HUES48 (cell line): Measurements from ENCODE around the gene POMP.

Experiments used
- H3K27ac ChIP-seq: one replicate; pipeline ENCODE4 v1.7.0; 2013; ENCODE audit warnings: low read depth, low read length, inconsistent platforms
- H3K27me3 ChIP-seq: 2 replicates; pipeline ENCODE4 v1.6.1; 2013; ENCODE audit warnings: mild to moderate bottlenecking, low read length; ENCODE audit not compliant: control insufficient read depth, insufficient read depth
- H3K36me3 ChIP-seq: 2 replicates; pipeline ENCODE4 v1.6.1; 2013; ENCODE audit warnings: low read length; ENCODE audit not compliant: control insufficient read depth, insufficient read depth
- H3K4me1 ChIP-seq: 2 replicates; pipeline ENCODE4 v1.6.1; 2013; ENCODE audit warnings: mild to moderate bottlenecking, low read length; ENCODE audit not compliant: control insufficient read depth, insufficient read depth
- H3K4me3 ChIP-seq: 2 replicates; pipeline ENCODE4 v1.5.1; 2013; ENCODE audit warnings: mild to moderate bottlenecking, low read depth, low read length
- H3K9ac ChIP-seq: 2 replicates; pipeline ENCODE4 v1.6.1; 2013; ENCODE audit warnings: mild to moderate bottlenecking, low read depth, low read length, moderate library complexity
- H3K9me3 ChIP-seq: 2 replicates; pipeline ENCODE4 v1.6.1; 2013; ENCODE audit warnings: low read length; ENCODE audit not compliant: control insufficient read depth, insufficient read depth

The POMP gene

GRCh38 chr13:28622286-28622685 is 36.6 kb upstream of the POMP start:
- no peak overlapping the region for H3K9ac ChIP-seq
- no peaks in the 10 kb centered on the region for H3K36me3 ChIP-seq
- H3K27me3 ChIP-seq: no peaks in the 10 kb centered on the region
- no peak overlapping the region for H3K27ac ChIP-seq
- peaks cover 3% of the 10 kb centered on the region; the same call in 1 of the 2 replicates for H3K4me1 ChIP-seq
- no peak overlapping the region for H3K4me3 ChIP-seq
- no peaks in the 10 kb centered on the region for H3K9me3 ChIP-seq

- Histone ChIP-seq H3K27ac (no peak overlapping the region), H3K4me3 (no peak overlapping the region), H3K9ac (no peak overlapping the region), H3K4me1 (peaks cover 3% of the 10 kb centered on the region; the same call in 1 of the 2 replicates), H3K9me3 (no peaks in the 10 kb centered on the region), H3K27me3 (no peaks in the 10 kb centered on the region), H3K36me3 (no peaks in the 10 kb centered on the region)
Observed at GRCh38 chr13:28623782-28624706, 34.9 kb upstream of the POMP start.

- Histone ChIP-seq H3K9ac (no peak overlapping the region), H3K27ac (no peak overlapping the region), H3K36me3 (no peaks in the 10 kb centered on the region), H3K4me3 (no peak overlapping the region), H3K4me1 (peaks cover 3% of the 10 kb centered on the region; the same call in 1 of the 2 replicates), H3K9me3 (no peaks in the 10 kb centered on the region), H3K27me3 (no peaks in the 10 kb centered on the region)
Observed at GRCh38 chr13:28624707-28625432, 34.1 kb upstream of the POMP start.

- Histone ChIP-seq H3K4me3 (no peak overlapping the region), H3K36me3 (no peaks in the 10 kb centered on the region), H3K4me1 (peaks cover 3% of the 10 kb centered on the region; the same call in 1 of the 2 replicates), H3K27ac (no peak overlapping the region), H3K27me3 (no peaks in the 10 kb centered on the region), H3K9me3 (no peaks in the 10 kb centered on the region), H3K9ac (no peak overlapping the region)
Observed at GRCh38 chr13:28626266-28626665, 32.7 kb upstream of the POMP start.

GRCh38 chr13:28628241-28628640 is 30.7 kb upstream of the POMP start:
- Histone ChIP-seq H3K4me3 (no peak overlapping the region), H3K9me3 (no peaks in the 10 kb centered on the region), H3K27ac (no peak overlapping the region), H3K9ac (no peak overlapping the region), H3K27me3 (no peaks in the 10 kb centered on the region), H3K36me3 (no peaks in the 10 kb centered on the region), H3K4me1 (peaks cover 3% of the 10 kb centered on the region; the same call in 1 of the 2 replicates)

- no peak overlapping the region for H3K27ac ChIP-seq
- H3K9me3 ChIP-seq: no peaks in the 10 kb centered on the region
- H3K4me1 ChIP-seq: no peaks in the 10 kb centered on the region
- H3K27me3 ChIP-seq: no peaks in the 10 kb centered on the region
- H3K4me3 ChIP-seq: no peak overlapping the region
- H3K36me3 ChIP-seq: no peaks in the 10 kb centered on the region
- H3K9ac ChIP-seq: no peak overlapping the region
Observed at GRCh38 chr13:28630869-28631268, 28.1 kb upstream of the POMP start.

- Histone ChIP-seq H3K4me3 (no peak overlapping the region), H3K4me1 (0 out of 2 replicates have a peak, but pooled peaks cover 2% of the 10 kb centered on the region), H3K9me3 (no peaks in the 10 kb centered on the region), H3K36me3 (no peaks in the 10 kb centered on the region), H3K27me3 (no peaks in the 10 kb centered on the region), H3K9ac (no peak overlapping the region), H3K27ac (no peak overlapping the region)
Observed at GRCh38 chr13:28631801-28632200, 27.1 kb upstream of the POMP start.

- H3K9me3 ChIP-seq: no peaks in the 10 kb centered on the region
- H3K4me3 ChIP-seq: no peak overlapping the region
- H3K4me1 ChIP-seq: peaks cover 10% of the 10 kb centered on the region; the same call in 1 of the 2 replicates
- H3K27ac ChIP-seq: no peak overlapping the region
- no peaks in the 10 kb centered on the region for H3K27me3 ChIP-seq
- no peak overlapping the region for H3K9ac ChIP-seq
- H3K36me3 ChIP-seq: no peaks in the 10 kb centered on the region
Observed at GRCh38 chr13:28636069-28636468, 22.9 kb upstream of the POMP start.

GRCh38 chr13:28636677-28637317 is 22.1 kb upstream of the POMP start:
- peaks cover 10% of the 10 kb centered on the region; the same call in 1 of the 2 replicates for H3K4me1 ChIP-seq
- H3K27ac ChIP-seq: no peak overlapping the region
- H3K4me3 ChIP-seq: no peak overlapping the region

GRCh38 chr13:28637714-28638355 is 21.1 kb upstream of the POMP start:
- no peak overlapping the region for H3K27ac ChIP-seq
- no peaks in the 10 kb centered on the region for H3K9me3 ChIP-seq
- H3K4me3 ChIP-seq: no peak overlapping the region

More at GRCh38 chr13:28636677-28637317, 22.1 kb upstream of the POMP start:
- Histone ChIP-seq H3K36me3 (no peaks in the 10 kb centered on the region), H3K9ac (no peak overlapping the region), H3K9me3 (no peaks in the 10 kb centered on the region), H3K27me3 (no peaks in the 10 kb centered on the region)

More at GRCh38 chr13:28637714-28638355, 21.1 kb upstream of the POMP start:
- H3K36me3 ChIP-seq: no peaks in the 10 kb centered on the region
- H3K9ac ChIP-seq: no peak overlapping the region
- H3K27me3 ChIP-seq: no peaks in the 10 kb centered on the region
- H3K4me1 ChIP-seq: peaks cover 10% of the 10 kb centered on the region; the same call in 1 of the 2 replicates
